CD4-positive, alpha-beta T cell treated with Interleukin-17A for 1 hour (primary cell): ENCODE measurements around the gene MRPL47.

Experiments
- DNase-seq: peaks from one replicate; pipeline ENCODE4 v3.0.0-alpha.2; 2020

Gene MRPL47

DNA sequence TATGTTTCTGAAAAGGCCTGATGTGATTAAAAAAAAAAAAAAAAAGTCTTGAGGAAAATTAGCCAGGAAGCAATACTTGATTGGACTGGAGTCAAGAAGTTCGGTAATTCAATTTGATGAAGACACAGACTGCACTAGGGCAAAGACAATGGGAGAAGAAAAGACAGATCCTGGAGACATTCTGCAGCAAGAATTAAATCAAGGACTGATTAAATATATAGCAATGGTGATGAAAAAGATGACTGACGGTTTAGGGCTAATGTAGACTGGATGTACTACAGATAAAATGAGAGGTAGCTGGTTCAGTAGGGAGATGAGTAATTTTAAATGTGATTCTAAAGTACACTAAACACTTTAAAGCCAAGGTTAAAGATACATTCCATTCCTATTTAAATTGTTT is 13.8 kb downstream of the MRPL47 start:
- no peak for DNase-seq

GRCh38 chr3:179589143-179589542 is 15.3 kb downstream of the MRPL47 start:
- DNase-seq: no peak

- DNase-seq: no peak
Measured at GRCh38 chr3:179580992-179581391, 23.4 kb downstream of the MRPL47 start.

- no peak for DNase-seq
Measured at GRCh38 chr3:179565496-179565895, 38.9 kb downstream of the MRPL47 start.

DNA sequence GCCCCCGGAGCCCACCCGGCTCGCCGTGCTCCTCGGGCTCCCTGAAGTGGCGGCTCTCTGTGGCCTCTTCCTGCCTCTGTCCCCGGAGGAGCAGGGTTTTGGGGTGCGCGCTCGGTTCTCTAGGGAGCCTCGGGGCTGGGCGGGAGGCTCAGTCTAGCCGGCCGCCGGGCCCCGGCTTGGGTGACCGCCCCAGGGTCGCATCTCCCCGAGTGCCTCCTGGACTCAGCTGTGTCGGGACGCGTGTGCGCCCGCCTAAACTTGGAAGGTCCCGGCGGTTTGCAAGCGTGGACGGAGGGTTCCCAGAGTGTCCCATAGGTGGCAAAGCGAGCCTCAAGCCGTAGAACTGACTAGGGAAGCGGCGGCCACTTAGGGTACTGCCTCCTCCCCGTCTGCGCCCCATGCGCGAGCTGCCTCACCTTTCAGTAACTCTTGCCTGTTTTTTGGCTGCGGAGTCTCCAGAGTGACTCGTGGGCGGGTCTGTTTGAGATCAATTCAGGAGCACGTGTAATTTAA is 41.1 kb downstream of the MRPL47 start:
- peak; percentile 66 for DNase-seq

- peak; percentile 99 for DNase-seq
Measured at GRCh38 chr3:179562591-179563270, 41.7 kb downstream of the MRPL47 start, which contains the start of gene ACTL6A. ACTL6A (plus strand) TSS chr3:179562926; CDS start chr3:179563093, 167 bp downstream.

DNA sequence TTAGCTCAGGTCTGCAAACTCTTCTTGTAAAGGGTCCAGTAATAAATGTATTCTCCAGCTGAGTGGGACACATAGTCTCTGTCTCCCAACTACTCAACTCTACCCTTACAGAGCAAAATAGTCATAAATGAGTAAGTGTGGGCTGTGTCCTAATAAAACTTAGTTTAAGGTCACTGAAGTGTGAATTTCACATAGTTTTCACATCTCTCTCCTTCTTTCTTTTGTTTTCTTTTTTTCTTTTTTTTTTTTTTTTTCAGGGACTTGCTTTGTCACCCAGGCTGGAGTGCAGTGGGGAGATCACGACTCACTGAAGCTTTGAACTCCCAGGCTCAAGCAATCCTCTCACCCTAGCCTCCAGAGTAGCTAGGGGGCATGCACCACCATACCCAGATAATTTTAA is 43.6 kb downstream of the MRPL47 start:
- no peak for DNase-seq

DNA sequence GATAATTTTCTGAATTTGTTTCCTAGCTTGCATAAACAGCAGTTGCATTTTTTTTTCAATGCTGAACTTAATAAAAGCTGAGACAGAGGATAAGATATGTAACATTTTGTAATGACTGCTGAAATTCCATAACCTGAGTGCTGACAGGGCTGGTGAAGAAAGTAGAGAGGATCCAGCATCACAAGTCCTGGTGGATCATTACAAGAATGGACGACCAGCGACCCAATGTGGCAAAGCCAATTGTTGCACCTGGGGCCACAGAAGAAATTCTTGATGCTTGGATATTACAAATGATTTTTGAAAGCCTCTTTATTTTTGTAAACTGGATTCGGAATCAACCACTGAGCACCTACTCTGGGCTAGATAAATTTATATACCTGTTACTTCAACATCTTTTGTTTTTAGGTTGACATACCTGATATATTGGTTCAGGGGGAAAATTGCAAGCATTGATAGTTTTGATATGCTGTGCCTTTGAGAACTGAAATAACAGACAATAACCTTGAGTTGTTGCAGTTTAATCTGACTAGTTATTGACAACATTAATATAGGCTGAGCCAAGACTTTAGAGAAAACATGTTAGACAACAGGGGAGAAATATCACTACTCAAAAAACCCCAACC is 45.6 kb downstream of the MRPL47 start:
- peak; percentile 52 for DNase-seq

DNA sequence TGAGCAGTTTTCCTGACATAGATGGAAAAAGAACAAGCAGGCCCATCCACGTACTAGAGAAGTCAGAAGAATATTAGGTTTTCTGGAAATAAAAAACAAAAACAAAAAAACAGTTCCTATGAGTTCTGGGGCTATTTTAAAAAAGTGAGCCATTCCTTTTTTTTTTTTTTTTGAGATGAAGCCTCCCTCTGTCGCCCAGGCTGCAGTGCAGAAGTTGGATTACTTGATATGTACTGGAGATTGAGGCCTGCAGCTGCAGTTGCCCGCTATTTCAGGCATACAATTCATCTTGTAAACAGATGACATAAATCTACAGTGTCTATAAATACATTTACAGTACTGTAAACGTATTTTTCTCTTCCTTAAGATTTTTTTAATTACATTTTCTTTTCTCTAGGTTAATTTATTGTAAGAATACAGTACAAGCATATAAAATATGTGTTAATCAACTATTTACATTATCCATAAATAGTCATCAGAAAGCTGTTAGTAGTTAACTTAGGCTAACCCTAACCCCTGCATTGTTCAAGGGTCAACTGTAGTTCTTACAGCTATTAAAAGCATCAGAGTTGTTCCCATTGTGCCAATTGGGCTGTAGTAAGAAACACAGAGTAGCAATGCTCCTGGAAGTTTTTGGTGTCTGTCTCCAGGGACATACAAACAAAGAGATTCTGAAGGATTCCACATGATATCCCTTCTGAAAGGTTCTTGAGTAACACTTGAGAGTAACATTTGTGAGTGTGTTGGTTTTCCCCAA is 52.9 kb downstream of the MRPL47 start:
- no peak for DNase-seq

DNA sequence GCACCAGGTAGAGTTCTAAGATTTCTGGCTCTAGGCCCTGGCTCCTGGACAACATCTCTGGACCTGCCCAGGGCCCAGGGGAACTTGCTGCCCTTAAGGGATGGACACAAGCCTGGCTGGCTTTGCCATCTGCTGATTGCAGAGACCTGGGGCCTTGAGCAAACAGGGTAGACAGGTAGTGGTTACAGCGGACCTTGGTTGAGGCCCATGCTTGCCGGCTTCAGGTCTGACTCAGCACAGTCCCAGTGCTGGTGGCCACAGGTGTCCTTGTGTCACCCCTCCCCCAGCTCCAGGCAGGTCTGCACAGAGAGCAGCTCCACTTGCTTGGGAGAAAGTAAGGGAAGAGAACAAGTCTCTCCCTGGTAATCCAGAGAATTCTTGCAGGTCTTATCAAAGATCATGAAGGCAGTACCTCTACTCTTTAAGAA is 57.6 kb downstream of the MRPL47 start:
- DNase-seq: no peak

GRCh38 chr3:179544981-179545645 is 59.3 kb downstream of the MRPL47 start:
- no peak for DNase-seq

DNA sequence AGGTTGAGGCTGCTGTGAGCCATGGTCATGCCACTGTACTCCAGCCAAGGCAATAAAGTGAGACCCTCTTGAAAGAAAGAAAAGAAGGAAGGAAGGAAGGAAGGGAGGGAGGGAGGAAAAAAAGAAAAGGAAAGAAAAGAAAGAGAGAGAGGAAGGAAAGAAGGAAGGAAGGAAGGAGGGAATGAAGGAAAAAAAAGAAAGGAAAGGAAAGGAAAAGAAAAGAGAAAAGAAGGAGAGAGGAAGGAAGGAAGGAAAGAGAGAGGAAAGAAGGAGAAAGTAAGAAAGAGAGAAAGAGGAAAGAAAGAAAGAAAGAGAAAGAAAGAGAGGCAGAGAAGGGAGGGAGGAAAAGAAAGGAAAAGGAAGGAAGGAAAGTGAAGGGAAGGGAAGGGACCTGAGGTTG is 62.1 kb downstream of the MRPL47 start:
- no peak for DNase-seq

GRCh38 chr3:179541596-179541995 is 62.8 kb downstream of the MRPL47 start:
- no peak for DNase-seq

DNA sequence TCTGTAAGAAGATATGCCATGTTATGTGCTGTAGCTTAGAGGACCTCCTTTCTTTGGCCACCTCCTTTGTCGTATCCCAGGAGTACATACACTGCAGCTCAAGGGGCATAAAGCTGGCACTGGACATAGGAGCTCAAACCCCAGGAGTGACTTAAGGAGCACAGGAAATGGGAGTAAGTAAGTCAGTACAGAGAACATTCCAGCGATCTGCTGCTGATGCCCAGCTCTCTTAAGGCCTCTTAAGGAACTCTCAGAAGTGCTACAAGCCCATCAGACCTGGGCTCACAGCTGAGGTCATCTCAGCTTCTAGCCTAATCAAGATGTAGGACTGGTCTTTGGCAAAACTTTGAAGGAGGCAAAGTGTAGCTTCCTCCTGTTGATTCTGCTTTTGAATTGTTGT is 63.3 kb downstream of the MRPL47 start:
- no peak for DNase-seq
